K562 (cell line): ENCODE measurements around the gene GSPT2. TPM values are rescaled to one million over a fixed set of nuclear protein-coding genes. Genes with fewer than 3 reads are reported as not detected.

Source experiments
- ATAC-seq: fragments of 200-7000 bp; cut with Tn5 transposase; 3 replicates; pipeline ENCODE4 v1.9.1; 2020; ENCODE audit warnings: moderate library complexity
- BruUV-seq: library from RNA; stranded (reverse); fragments of 400-500 nt; replicated peaks from 2 replicates; lab custom pipeline; 2021; lab: Mats Ljungman, UMichigan
- CTCF ChIA-PET: fragments of 300-600 bp; formaldehyde crosslinking; extraction: SDS; loops from one replicate; lab custom pipeline; 2021; ENCODE audit warnings: low intra/inter-chr PET ratio; lab: Yijun Ruan, JAX
- POLR2A ChIA-PET: fragments of 300-600, 350-650 bp; sonication (Branson Sonifier 250); formaldehyde crosslinking; extraction: SDS; loops from one replicate; lab custom pipeline; 2021; ENCODE audit warnings: antibody characterized with exemption, inconsistent platforms; lab: Yijun Ruan, JAX
- DNase-seq, 4 experiments: peaks; one replicate each; pipeline versions ENCODE4 v3.0.0 to v3.0.0-alpha.2; 2011 to 2018; ENCODE audit warnings: low spot score in 3 of 4, mixed read lengths in 3 of 4; ENCODE audit errors: extremely low read depth in 1 of 4
- FAIRE-seq: peaks from 2 replicates; lab custom pipeline; 2011; peaks lifted over from hg19 to GRCh38; lab: Jason Lieb, UNC
- H2AFZ ChIP-seq: 2 replicates; pipeline ENCODE4 v1.6.0; 2011; ENCODE audit warnings: low read depth, low read length, control low read depth, inconsistent platforms
- H3K27ac ChIP-seq: fragments of 200-600 bp; 3 replicates; pipeline ENCODE4 v1.8.0; 2011; ENCODE audit warnings: low read depth, mild to moderate bottlenecking, control low read depth, inconsistent platforms, low read length, moderate library complexity, mixed read lengths; ENCODE audit errors: extremely low read depth
- H3K27me3 ChIP-seq, 2 experiments: fragments of 300-600 bp in 1 of 2; 2 replicates in 1 of 2; 3 replicates in 1 of 2; pipeline versions ENCODE4 v1.6.0 to v1.8.0; 2011; ENCODE audit warnings: inconsistent platforms in 2 of 2, low read length in 2 of 2, mild to moderate bottlenecking in 1 of 2, mixed read lengths in 1 of 2, moderate library complexity in 1 of 2; ENCODE audit not compliant: control insufficient read depth in 2 of 2, insufficient read depth in 2 of 2
- H3K36me3 ChIP-seq: fragments of 300-600 bp; 3 replicates; pipeline ENCODE4 v1.8.0; 2011; ENCODE audit warnings: mild to moderate bottlenecking, low read length, inconsistent platforms; ENCODE audit not compliant: control insufficient read depth, insufficient read depth
- H3K4me1 ChIP-seq, 2 experiments: fragments of 200-600 bp in 1 of 2; replicated peaks in 1 of 2; 2 replicates in 1 of 2; 3 replicates in 1 of 2; pipeline versions ENCODE4 v1.5.1 to v1.8.0; 2011; ENCODE audit warnings: inconsistent platforms in 2 of 2, low read length in 2 of 2, mild to moderate bottlenecking in 1 of 2, mixed read lengths in 1 of 2, moderate library complexity in 1 of 2; ENCODE audit not compliant: control insufficient read depth in 2 of 2, insufficient read depth in 2 of 2
- H3K4me2 ChIP-seq: 2 replicates; pipeline ENCODE4 v1.6.1; 2011; ENCODE audit warnings: low read length, control low read depth, inconsistent platforms, mixed read lengths; ENCODE audit not compliant: insufficient read depth
- H3K4me3 ChIP-seq: fragments of 200-600 bp; sonication (generic), shearing (Covaris generic); 2 replicates; pipeline ENCODE4 v1.5.1; 2016; ENCODE audit warnings: control low read depth, inconsistent platforms
- H3K79me2 ChIP-seq: fragments of 200-600 bp; 3 replicates; pipeline ENCODE4 v1.8.0; 2011; ENCODE audit warnings: low read length, inconsistent platforms; ENCODE audit not compliant: control insufficient read depth, insufficient read depth
- H3K9ac ChIP-seq, 2 experiments: 2 replicates each; pipeline versions ENCODE4 v1.6.0 to v1.6.1; 2011; ENCODE audit warnings: low read depth in 2 of 2, low read length in 2 of 2, control low read depth in 1 of 2, inconsistent platforms in 1 of 2, mild to moderate bottlenecking in 1 of 2, mixed read lengths in 1 of 2; ENCODE audit not compliant: insufficient read depth in 1 of 2
- H3K9me1 ChIP-seq: one replicate; pipeline ENCODE4 v1.6.0; 2011; ENCODE audit warnings: inconsistent platforms, mild to moderate bottlenecking, low read length, moderate library complexity; ENCODE audit not compliant: control insufficient read depth, insufficient read depth
- H3K9me3 ChIP-seq: replicated peaks from 2 replicates; pipeline ENCODE4 v1.5.1; 2011; ENCODE audit warnings: low read depth, low read length, inconsistent platforms; ENCODE audit not compliant: control insufficient read depth, insufficient read depth
- H4K20me1 ChIP-seq: replicated peaks from 2 replicates; pipeline ENCODE4 v1.6.1; 2011; ENCODE audit warnings: low read length, inconsistent platforms, mixed read lengths; ENCODE audit not compliant: control insufficient read depth, insufficient read depth
- CEBPB ChIP-seq: fragments of 450-650 bp; IDR thresholded peaks from 2 replicates; pipeline ENCODE4 v1.6.1; 2016; ENCODE audit warnings: missing genetic modification characterization, missing compliant biosample characterization
- CHD1 ChIP-seq: fragments of 200-600 bp; sonication (generic); IDR thresholded peaks from one replicate; pipeline ENCODE4 v1.6.1; 2012; ENCODE audit warnings: mild to moderate bottlenecking, moderate library complexity, low read length, inconsistent platforms
- CHD2 ChIP-seq: IDR thresholded peaks from 2 replicates; pipeline ENCODE4 v1.6.1; 2011; ENCODE audit warnings: low read depth, low read length
- HDAC6 ChIP-seq: IDR thresholded peaks from 2 replicates; pipeline ENCODE4 v1.6.1; 2012; ENCODE audit warnings: low read depth, mild to moderate bottlenecking, control low read depth, inconsistent platforms, low read length, moderate library complexity
- HMGN3 ChIP-seq: IDR thresholded peaks from 2 replicates; pipeline ENCODE4 v1.6.1; 2011; ENCODE audit warnings: borderline replicate concordance, low read depth, mild to moderate bottlenecking, mixed read lengths, low read length; ENCODE audit not compliant: insufficient read length; ENCODE audit errors: extremely low read depth
- KLF10 ChIP-seq: fragments of 250-450 bp; sonication (Bioruptor Pico); IDR thresholded peaks from 2 replicates; pipeline ENCODE4 v1.6.1; 2021; ENCODE audit warnings: matching md5 sums
- MAFF ChIP-seq: IDR thresholded peaks from 2 replicates; pipeline ENCODE4 v1.6.1; 2012; ENCODE audit warnings: low read length, improper control_type of control experiment
- MCM5 ChIP-seq: fragments of 450-650 bp; IDR thresholded peaks from 2 replicates; pipeline ENCODE4 v1.6.1; 2016; ENCODE audit warnings: low read depth
- MTA3 ChIP-seq: fragments of 450-650 bp; formaldehyde crosslinking; IDR thresholded peaks from 2 replicates; pipeline ENCODE4 v1.6.1; 2017; ENCODE audit warnings: mild to moderate bottlenecking, borderline replicate concordance
- MYC ChIP-seq, 2 experiments: fragments of 250-450 bp in 1 of 2; sonication (Bioruptor Pico) in 1 of 2; IDR thresholded peaks; 2 replicates each; pipeline versions ENCODE4 v1.5.1 to v1.6.1; 2012 to 2021; ENCODE audit warnings: low read depth in 2 of 2, borderline replicate concordance in 1 of 2, improper control_type of control experiment in 1 of 2, low read length in 1 of 2, mild to moderate bottlenecking in 1 of 2, moderate library complexity in 1 of 2
- NFATC3 ChIP-seq: fragments of 450-650 bp; IDR thresholded peaks from 2 replicates; pipeline ENCODE4 v1.6.1; 2017; ENCODE audit warnings: mild to moderate bottlenecking
- NFIC ChIP-seq: fragments of 450-650 bp; IDR thresholded peaks from 2 replicates; pipeline ENCODE4 v1.6.1; 2017; ENCODE audit warnings: mild to moderate bottlenecking, inconsistent platforms
- NONO ChIP-seq, 2 experiments: fragments of 200-400 bp in 1 of 2; fragments of 450-650 bp in 1 of 2; formaldehyde crosslinking in 1 of 2; IDR thresholded peaks; 2 replicates each; pipeline ENCODE4 v1.6.1; 2017; ENCODE audit warnings: low read depth in 2 of 2, mild to moderate bottlenecking in 2 of 2, moderate library complexity in 2 of 2, low read length in 1 of 2
- NR3C1 ChIP-seq: sonication (generic); formaldehyde crosslinking; IDR thresholded peaks from 2 replicates; pipeline ENCODE4 v1.8.1; 2022; ENCODE audit warnings: missing genetic modification reagents
- OTX1 ChIP-seq: fragments of 450-650 bp; formaldehyde crosslinking; IDR thresholded peaks from 2 replicates; pipeline ENCODE4 v1.4.0; 2022; ENCODE audit warnings: mild to moderate bottlenecking
- PRPF4 ChIP-seq: fragments of 200-400 bp; formaldehyde crosslinking; IDR thresholded peaks from one replicate; pipeline ENCODE4 v1.6.1; 2017; ENCODE audit warnings: low read length, low read depth, mild to moderate bottlenecking; ENCODE audit not compliant: insufficient read depth, poor library complexity, severe bottlenecking
- TFAM ChIP-seq: fragments of 250-450 bp; sonication (Bioruptor Pico); conservative IDR thresholded peaks from 2 replicates; pipeline ENCODE4 v1.5.0; 2021; ENCODE audit warnings: mild to moderate bottlenecking, moderate library complexity
- U2AF1 ChIP-seq: fragments of 200-400 bp; formaldehyde crosslinking; optimal IDR thresholded peaks from 2 replicates; pipeline ENCODE3; 2017; ENCODE audit warnings: mild to moderate bottlenecking, low read depth, low read length, moderate library complexity
- ZFP36 ChIP-seq: fragments of 150-350 bp; IDR thresholded peaks from 2 replicates; pipeline ENCODE4 v1.6.1; 2018; ENCODE audit warnings: low read length, low read depth; ENCODE audit not compliant: partially characterized antibody
- ZNF274 ChIP-seq: IDR thresholded peaks from 2 replicates; pipeline ENCODE4 v1.6.1; 2011; ENCODE audit warnings: low read depth, mild to moderate bottlenecking, low read length, moderate library complexity, borderline replicate concordance
- WGBS: fragments of 100-300 bp; shearing (Covaris generic); methylation state at CpG from one replicate; pipeline ENCODE4 v1.1.6; 2016; ENCODE audit warnings: low coverage, mixed read lengths; ENCODE audit not compliant: insufficient coverage; ENCODE audit errors: missing lambda C conversion rate; 5-methylcytosine and 5-hydroxymethylcytosine counted together
- in situ Hi-C: fragments of 300-500 bp; cut with MboI; formaldehyde crosslinking; loops from 4 replicates; pipeline ENCODE4 v1.15.0; 2018; ENCODE audit warnings: inconsistent platforms, mixed read lengths
- intact Hi-C: fragments of 100-400 bp; cut with micrococcal nuclease; formaldehyde crosslinking; loops from 2 replicates; pipeline ENCODE4 v1.14.2; 2022
- polyA plus RNA-seq, 8 experiments: library from polyadenylated mRNA; depleted of rRNA in 4 of 8; stranded (reverse) in 5 of 8; unstranded in 3 of 8; fragments of >200 nt; fragmentation: Nextera tagmentation in 2 of 8; fragmentation: Illumina TruSeq in 1 of 8; extraction: Ambion mirVana in 2 of 8; extraction: Trizol in 1 of 8; gene quantifications; 2 replicates each; pipeline versions ENCODE4 v1.2.1 to v1.2.3, GENCODE V29; 2011 to 2014; ENCODE audit warnings: inconsistent platforms in 1 of 8, missing spikeins in 1 of 8
- total RNA-seq, 7 experiments: library from RNA; depleted of rRNA in 6 of 7; stranded (reverse); fragments of >200 nt in 6 of 7; fragmentation: Illumina TruSeq in 2 of 7; extraction: Trizol in 2 of 7; gene quantifications; 2 replicates each; pipeline versions ENCODE4 v1.2.1 to v1.2.3, GENCODE V29; 2011 to 2021; ENCODE audit warnings: low replicate concordance in 1 of 7

GSPT2 gene
- total and polyA plus RNA-seq, 9 of the 15 experiments (the other 6 are each of a cell fraction or from before 2014, with no cell fraction given) = 0.93 to 4.2 (median 3.4) TPM

GRCh38 chrX:51776851-51777250 is 33.6 kb downstream of the GSPT2 start:
- Histone ChIP-seq H3K4me3 (no peak overlapping the region), H3K9me1 (no peaks in the 10 kb centered on the region), H3K79me2 (no peaks in the 10 kb centered on the region), H3K4me2 (no peak overlapping the region), H3K9me3 (no peaks in the 10 kb centered on the region), H3K36me3 (no peaks in the 10 kb centered on the region), H3K27ac (no peak overlapping the region), H3K9ac (no peak overlapping the region), H4K20me1 (no peaks in the 10 kb centered on the region), H3K4me1 (no peaks in the 10 kb centered on the region), H3K27me3 (no peaks in the 10 kb centered on the region), H2AFZ (no peak overlapping the region)
- intact Hi-C loops = no loop called here
- DNase-seq = no peak
- no peak for TF ChIP-seq ZFP36
- no peak for TF ChIP-seq MTA3
- POLR2A ChIA-PET = no interaction called here
- FAIRE-seq = no peak
- ATAC-seq = no peak
- BruUV-seq = no TSS peak
- in situ Hi-C loops = no loop called here
- CTCF ChIA-PET = no interaction called here
- 0% methylated on average over 3 of the region's 3 CpGs for WGBS

GRCh38 chrX:51779306-51779705 is 36.1 kb downstream of the GSPT2 start:
- 0% methylated on average over 3 of the region's 3 CpGs for WGBS
- intact Hi-C loops = no loop called here
- H3K4me2 ChIP-seq = no peak overlapping the region
- TF ChIP-seq NFATC3 = no peak
- TF ChIP-seq CEBPB (tag) = no peak
- TF ChIP-seq OTX1 (CRISPR knock-in tag) = no peak
- TF ChIP-seq MAFF = no peak
- TF ChIP-seq CHD1 = no peak
- no peak for TF ChIP-seq MCM5
- no peak for TF ChIP-seq HMGN3
- no peak for TF ChIP-seq CHD2
- no peak for TF ChIP-seq NR3C1 (CRISPR knock-in tag)
- TF ChIP-seq KLF10 (CRISPR knock-in tag) = no peak
- no peak for TF ChIP-seq PRPF4
- TF ChIP-seq ZNF274 = no peak
- no peak for TF ChIP-seq NFIC
- TF ChIP-seq NONO (IDR thresholded peaks at IDR 0.05; ENCODE audit: low read depth in 2 of 2, low read length in 1 of 2) = no peak
- no peak for TF ChIP-seq TFAM
- TF ChIP-seq MYC (IDR thresholded peaks at IDR 0.05; ENCODE audit: low read depth, low read length) = no peak
- TF ChIP-seq MYC (CRISPR knock-in tag; IDR thresholded peaks at IDR 0.05; ENCODE audit: borderline replicate concordance, low read depth) = no peak
- TF ChIP-seq HDAC6 = no peak
- TF ChIP-seq U2AF1 = no peak

More at GRCh38 chrX:51779306-51779705, 36.1 kb downstream of the GSPT2 start:
- CTCF ChIA-PET = no interaction called here
- Histone ChIP-seq H3K9me3 (no peaks in the 10 kb centered on the region), H3K4me3 (no peak overlapping the region), H3K9me1 (no peaks in the 10 kb centered on the region), H2AFZ (no peak overlapping the region), H3K4me1 (no peaks in the 10 kb centered on the region), H3K27me3 (no peaks in the 10 kb centered on the region), H4K20me1 (no peaks in the 10 kb centered on the region), H3K36me3 (no peaks in the 10 kb centered on the region), H3K9ac (no peak overlapping the region), H3K27ac (no peak overlapping the region), H3K79me2 (no peaks in the 10 kb centered on the region)
- DNase-seq (no peak), ATAC-seq (no peak), FAIRE-seq (no peak)
- in situ Hi-C loops = no loop called here
- BruUV-seq = no TSS peak
- POLR2A ChIA-PET = no interaction called here
